ENCODE measurements around the gene SFXN3. TPM values are rescaled to one million over a fixed set of nuclear protein-coding genes. Genes with fewer than 3 reads are reported as not detected.

Gene SFXN3
- total and polyA plus RNA-seq, 2 of the 13 experiments (the other 11 are each of a cell fraction or from before 2014, with no cell fraction given), result 16.8 to 71.5 TPM

DNA sequence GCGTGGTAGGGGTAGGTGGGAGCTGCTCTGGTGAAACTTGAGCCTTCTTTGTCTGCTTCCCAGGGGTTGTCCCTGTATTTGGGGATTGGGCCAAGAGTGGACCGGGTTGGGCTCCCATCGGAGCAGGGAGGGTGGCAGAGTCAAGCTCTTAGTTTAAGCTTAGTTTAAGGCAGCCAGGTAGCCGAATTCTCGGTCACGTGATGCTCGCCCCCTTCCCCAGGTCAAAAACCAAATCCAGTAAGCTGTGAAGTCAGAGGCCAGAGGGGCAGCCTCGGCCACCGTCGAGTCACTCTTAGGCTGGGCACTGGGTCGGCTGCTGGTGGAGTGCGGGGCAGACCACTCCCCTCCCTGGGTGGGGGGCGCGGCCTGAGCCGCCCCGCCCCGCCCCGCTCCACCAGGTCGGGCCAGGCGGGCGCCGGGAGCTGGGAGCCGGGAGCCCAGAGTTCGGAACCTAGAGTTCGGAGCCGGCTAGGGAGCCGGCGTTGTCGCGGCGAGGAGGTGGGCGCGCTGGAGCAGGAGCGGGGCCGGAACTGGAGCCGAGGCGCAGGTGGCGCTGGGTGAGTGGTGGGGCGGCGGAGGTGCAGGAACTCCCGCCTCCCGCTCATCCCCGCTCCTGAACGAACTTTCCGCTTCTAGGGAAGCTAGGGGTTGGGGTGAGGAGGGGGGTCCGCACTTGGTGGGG is 34.2 kb upstream of the SFXN3 start (continued):
- TF ChIP-seq, protein P1, sequence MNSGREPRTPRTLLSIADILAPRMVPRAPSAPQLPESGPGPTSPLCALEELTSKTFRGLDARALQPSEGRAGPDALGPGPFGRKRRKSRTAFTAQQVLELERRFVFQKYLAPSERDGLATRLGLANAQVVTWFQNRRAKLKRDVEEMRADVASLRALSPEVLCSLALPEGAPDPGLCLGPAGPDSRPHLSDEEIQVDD (CRISPR knock-in tag; IDR thresholded peaks at IDR 0.05; ENCODE audit: borderline replicate concordance), result no peak
- TF ChIP-seq ZNF432 (CRISPR knock-in tag; IDR thresholded peaks at IDR 0.05; ENCODE audit: borderline replicate concordance) (no peak), PAF1 (CRISPR knock-in tag; IDR thresholded peaks at IDR 0.05) (no peak), KLF9 (CRISPR knock-in tag; IDR thresholded peaks at IDR 0.05; ENCODE audit: low read depth) (no peak), RFX5 (IDR thresholded peaks at IDR 0.05; ENCODE audit: low read depth, low read length) (no peak), PHB2 (IDR thresholded peaks at IDR 0.05; ENCODE audit: partially characterized antibody) (no peak), JUN (CRISPR knock-in tag; IDR thresholded peaks at IDR 0.05) (no peak), U2AF1 (optimal IDR thresholded peaks at IDR 0.05; ENCODE audit: low read depth, low read length) (no peak), SPEN (CRISPR knock-in tag; IDR thresholded peaks at IDR 0.05; ENCODE audit: low read depth) (no peak; the same call in 1 of the 2 replicates), JDP2 (CRISPR knock-in tag; IDR thresholded peaks at IDR 0.05; ENCODE audit: borderline replicate concordance) (no peak), ZNF24 (IDR thresholded peaks at IDR 0.05) (no peak), HCFC1 (IDR thresholded peaks at IDR 0.05; ENCODE audit: low read depth, low read length) (no peak), KLF16 (CRISPR knock-in tag; IDR thresholded peaks at IDR 0.05) (no peak), ELF4 (CRISPR knock-in tag; IDR thresholded peaks at IDR 0.05; ENCODE audit: borderline replicate concordance) (0 out of 2 replicates have a peak, but pooled peaks have one; percentile 43), PHF5A (CRISPR knock-in tag; IDR thresholded peaks at IDR 0.05; ENCODE audit: low read depth, unreplicated experiment) (no peak), ZNF878 (CRISPR knock-in tag; IDR thresholded peaks at IDR 0.05) (no peak), ZBTB20 (CRISPR knock-in tag; IDR thresholded peaks at IDR 0.05; ENCODE audit: borderline replicate concordance, low read depth) (no peak), PCBP1 (IDR thresholded peaks at IDR 0.05; ENCODE audit: borderline replicate concordance, low read depth, low read length) (no peak), KLF13 (CRISPR knock-in tag; IDR thresholded peaks at IDR 0.05) (no peak), ZMYM2 (CRISPR knock-in tag; IDR thresholded peaks at IDR 0.05) (no peak), FOSL1 (CRISPR knock-in tag; IDR thresholded peaks at IDR 0.05; ENCODE audit: borderline replicate concordance) (no peak), XRCC5 (optimal IDR thresholded peaks at IDR 0.05; ENCODE audit: low read length) (no peak), ZNF614 (CRISPR knock-in tag; IDR thresholded peaks at IDR 0.05; ENCODE audit: borderline replicate concordance) (no peak; the same call in 1 of the 2 replicates)
- TF ChIP-seq, protein P2, sequence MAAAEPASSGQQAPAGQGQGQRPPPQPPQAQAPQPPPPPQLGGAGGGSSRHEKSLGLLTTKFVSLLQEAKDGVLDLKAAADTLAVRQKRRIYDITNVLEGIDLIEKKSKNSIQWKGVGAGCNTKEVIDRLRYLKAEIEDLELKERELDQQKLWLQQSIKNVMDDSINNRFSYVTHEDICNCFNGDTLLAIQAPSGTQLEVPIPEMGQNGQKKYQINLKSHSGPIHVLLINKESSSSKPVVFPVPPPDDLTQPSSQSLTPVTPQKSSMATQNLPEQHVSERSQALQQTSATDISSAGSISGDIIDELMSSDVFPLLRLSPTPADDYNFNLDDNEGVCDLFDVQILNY (CRISPR knock-in tag; conservative IDR thresholded peaks at IDR 0.05), result no peak
- TF ChIP-seq, protein P3, sequence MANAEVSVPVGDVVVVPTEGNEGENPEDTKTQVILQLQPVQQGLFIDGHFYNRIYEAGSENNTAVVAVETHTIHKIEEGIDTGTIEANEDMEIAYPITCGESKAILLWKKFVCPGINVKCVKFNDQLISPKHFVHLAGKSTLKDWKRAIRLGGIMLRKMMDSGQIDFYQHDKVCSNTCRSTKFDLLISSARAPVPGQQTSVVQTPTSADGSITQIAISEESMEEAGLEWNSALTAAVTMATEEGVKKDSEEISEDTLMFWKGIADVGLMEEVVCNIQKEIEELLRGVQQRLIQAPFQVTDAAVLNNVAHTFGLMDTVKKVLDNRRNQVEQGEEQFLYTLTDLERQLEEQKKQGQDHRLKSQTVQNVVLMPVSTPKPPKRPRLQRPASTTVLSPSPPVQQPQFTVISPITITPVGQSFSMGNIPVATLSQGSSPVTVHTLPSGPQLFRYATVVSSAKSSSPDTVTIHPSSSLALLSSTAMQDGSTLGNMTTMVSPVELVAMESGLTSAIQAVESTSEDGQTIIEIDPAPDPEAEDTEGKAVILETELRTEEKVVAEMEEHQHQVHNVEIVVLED (CRISPR knock-in tag; IDR thresholded peaks at IDR 0.05; ENCODE audit: borderline replicate concordance), result no peak
- TF ChIP-seq, protein P4, sequence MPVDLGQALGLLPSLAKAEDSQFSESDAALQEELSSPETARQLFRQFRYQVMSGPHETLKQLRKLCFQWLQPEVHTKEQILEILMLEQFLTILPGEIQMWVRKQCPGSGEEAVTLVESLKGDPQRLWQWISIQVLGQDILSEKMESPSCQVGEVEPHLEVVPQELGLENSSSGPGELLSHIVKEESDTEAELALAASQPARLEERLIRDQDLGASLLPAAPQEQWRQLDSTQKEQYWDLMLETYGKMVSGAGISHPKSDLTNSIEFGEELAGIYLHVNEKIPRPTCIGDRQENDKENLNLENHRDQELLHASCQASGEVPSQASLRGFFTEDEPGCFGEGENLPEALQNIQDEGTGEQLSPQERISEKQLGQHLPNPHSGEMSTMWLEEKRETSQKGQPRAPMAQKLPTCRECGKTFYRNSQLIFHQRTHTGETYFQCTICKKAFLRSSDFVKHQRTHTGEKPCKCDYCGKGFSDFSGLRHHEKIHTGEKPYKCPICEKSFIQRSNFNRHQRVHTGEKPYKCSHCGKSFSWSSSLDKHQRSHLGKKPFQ (CRISPR knock-in tag; IDR thresholded peaks at IDR 0.05; ENCODE audit: insufficient replicate concordance), result no peak
- TF ChIP-seq, protein P5, sequence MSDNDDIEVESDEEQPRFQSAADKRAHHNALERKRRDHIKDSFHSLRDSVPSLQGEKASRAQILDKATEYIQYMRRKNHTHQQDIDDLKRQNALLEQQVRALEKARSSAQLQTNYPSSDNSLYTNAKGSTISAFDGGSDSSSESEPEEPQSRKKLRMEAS (IDR thresholded peaks at IDR 0.05), result peak; percentile 44
